ENCODE measurements around the gene GULP1.

GRCh38 chr2:188333751-188334524 is 42.3 kb downstream of the GULP1 start:
- no peak for TF ChIP-seq CTCF (conservative IDR thresholded peaks at IDR 0.05 in 1 of 2, IDR thresholded peaks at IDR 0.05 in 1 of 2; ENCODE audit: low read depth in 1 of 2, low read length in 2 of 2)
- TF ChIP-seq EZH2 (IDR thresholded peaks at IDR 0.05; ENCODE audit: low read length, missing control alignments): no peak
